ENCODE measurements around the gene OR4D9. TPM values are rescaled to one million over a fixed set of nuclear protein-coding genes. Genes with fewer than 3 reads are reported as not detected.

Gene OR4D9
- total RNA-seq (ENCODE audit: unreplicated experiment), result not detected
- long read RNA-seq, result 0 reads

- DNase-seq (ENCODE audit: low spot score), result peak; percentile 3
- Mint-ChIP-seq H3K27ac (ENCODE audit: unreplicated experiment) (peak within 1 kb of the TSS; percentile 72), H3K9me3 (ENCODE audit: unreplicated experiment) (no peaks in the 10 kb centered on the region), H3K4me3 (ENCODE audit: unreplicated experiment) (no peak within 1 kb of the TSS), H3K27me3 (ENCODE audit: unreplicated experiment) (no peaks in the 10 kb centered on the region), H3K4me1 (ENCODE audit: unreplicated experiment) (peaks cover 30% of the 10 kb centered on the region), H3K36me3 (ENCODE audit: low read depth, unreplicated experiment) (no peaks in the 10 kb centered on the region)
- TF ChIP-seq CTCF (IDR thresholded peaks at IDR 0.05; ENCODE audit: unreplicated experiment), result no peak
Measured at GRCh38 chr11:59510941-59511589, at the start of gene OR4D9. TSS of gene OR4D9 (plus strand) at chr11:59511539. CDS start at chr11:59514913, 3,374 bp downstream.

DNA sequence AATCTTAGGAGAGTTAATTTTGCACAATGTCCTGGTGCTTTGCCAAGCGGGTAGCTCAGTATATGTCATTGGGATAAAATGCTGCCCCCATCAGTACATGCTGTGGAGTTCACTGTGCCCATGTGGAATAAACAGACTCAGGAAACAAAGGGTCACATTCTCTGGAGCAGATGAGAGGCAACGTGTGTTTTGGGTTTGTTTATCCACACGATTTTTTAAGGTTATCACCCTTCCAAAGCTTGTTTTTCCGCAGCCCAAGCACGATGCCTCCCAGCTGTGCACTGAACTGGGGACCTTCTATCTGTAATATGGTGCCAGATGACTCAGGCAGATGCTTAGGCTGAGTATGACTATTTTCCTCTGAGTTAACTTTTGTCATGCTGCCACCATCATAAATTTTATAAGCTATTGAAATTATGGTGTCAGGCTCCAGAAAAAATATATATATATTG lies 48.1 kb upstream of the OR4D9 start:
- H3K27ac Mint-ChIP-seq (ENCODE audit: unreplicated experiment), result no peak overlapping the region
- no peaks in the 10 kb centered on the region for H3K36me3 Mint-ChIP-seq (ENCODE audit: low read depth, unreplicated experiment)
- no peaks in the 10 kb centered on the region for H3K4me1 Mint-ChIP-seq (ENCODE audit: unreplicated experiment)

DNA sequence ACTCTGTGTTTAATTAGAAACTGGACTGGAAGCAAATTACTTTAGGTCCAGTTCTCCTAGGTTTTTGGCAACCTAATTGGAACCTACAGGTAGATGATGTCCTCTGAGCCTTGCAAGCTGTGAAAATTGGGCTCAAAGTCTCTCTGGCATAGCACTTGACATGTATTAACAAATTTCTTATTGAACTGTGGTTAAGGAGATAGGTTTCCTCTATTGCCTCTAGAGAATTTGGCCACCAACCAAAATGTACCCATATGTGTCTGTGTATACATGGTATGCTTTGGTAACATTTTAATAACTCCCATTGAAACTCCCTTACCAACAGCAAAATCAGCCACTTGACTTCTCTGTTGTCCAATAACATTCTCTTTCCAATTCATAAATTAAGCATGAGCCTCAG lies 38.3 kb upstream of the OR4D9 start, which contains the start of gene OR4D10:
OR4D10 (plus strand) TSS at position 301 of the 400 bp plus-strand sequence. CDS start 4,115 bp downstream, outside the sequence.
- Mint-ChIP-seq H3K4me3 (ENCODE audit: unreplicated experiment) (no peak within 1 kb of the TSS), H3K36me3 (ENCODE audit: low read depth, unreplicated experiment) (no peaks in the 10 kb centered on the region), H3K9me3 (ENCODE audit: unreplicated experiment) (no peaks in the 10 kb centered on the region), H3K27ac (ENCODE audit: unreplicated experiment) (no peak within 1 kb of the TSS), H3K27me3 (ENCODE audit: unreplicated experiment) (no peaks in the 10 kb centered on the region), H3K4me1 (ENCODE audit: unreplicated experiment) (peaks cover 4% of the 10 kb centered on the region)
- no peak for DNase-seq (ENCODE audit: low spot score)
- TF ChIP-seq CTCF (IDR thresholded peaks at IDR 0.05; ENCODE audit: unreplicated experiment), result no peak

More for the DNA sequence above, 48.1 kb upstream of the OR4D9 start:
- Mint-ChIP-seq H3K27me3 (ENCODE audit: unreplicated experiment) (no peaks in the 10 kb centered on the region), H3K9me3 (ENCODE audit: unreplicated experiment) (no peaks in the 10 kb centered on the region), H3K4me3 (ENCODE audit: unreplicated experiment) (no peak overlapping the region)
- TF ChIP-seq CTCF (IDR thresholded peaks at IDR 0.05; ENCODE audit: unreplicated experiment), result no peak
- no peak for DNase-seq (ENCODE audit: low spot score)

DNA sequence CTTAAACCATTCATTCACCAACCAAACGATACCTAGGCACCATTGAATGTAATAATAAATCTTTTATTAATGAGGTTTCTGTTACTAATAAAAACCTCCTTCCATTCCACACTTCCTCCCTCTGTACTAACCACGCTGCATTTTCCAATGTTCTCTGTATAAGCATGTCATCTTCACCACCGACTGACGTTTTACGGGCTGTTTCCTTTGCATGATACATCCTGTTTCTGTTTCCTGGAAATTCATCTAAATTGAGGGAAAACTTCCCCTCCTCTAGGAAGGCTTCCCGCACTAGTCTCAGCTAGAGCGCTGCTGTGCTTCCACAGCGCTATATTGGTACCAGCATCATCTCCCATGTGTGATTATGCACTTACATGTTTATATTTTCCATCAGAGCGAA lies 36.2 kb upstream of the OR4D9 start:
- no peaks in the 10 kb centered on the region for H3K36me3 Mint-ChIP-seq (ENCODE audit: low read depth, unreplicated experiment)
- peaks cover 4% of the 10 kb centered on the region for H3K4me1 Mint-ChIP-seq (ENCODE audit: unreplicated experiment)
- peaks cover 1% of the 10 kb centered on the region for H3K27me3 Mint-ChIP-seq (ENCODE audit: unreplicated experiment)
- peak; percentile 4 for DNase-seq (ENCODE audit: low spot score)
- H3K9me3 Mint-ChIP-seq (ENCODE audit: unreplicated experiment), result no peaks in the 10 kb centered on the region
- H3K4me3 Mint-ChIP-seq (ENCODE audit: unreplicated experiment), result no peak overlapping the region
- no peak for TF ChIP-seq CTCF (IDR thresholded peaks at IDR 0.05; ENCODE audit: unreplicated experiment)
- H3K27ac Mint-ChIP-seq (ENCODE audit: unreplicated experiment), result peak overlapping the region; percentile 62

GRCh38 chr11:59479906-59480305 lies 31.4 kb upstream of the OR4D9 start:
- H3K4me1 Mint-ChIP-seq (ENCODE audit: unreplicated experiment), result peaks cover 4% of the 10 kb centered on the region
- H3K9me3 Mint-ChIP-seq (ENCODE audit: unreplicated experiment), result no peaks in the 10 kb centered on the region
- no peak overlapping the region for H3K4me3 Mint-ChIP-seq (ENCODE audit: unreplicated experiment)
- H3K27ac Mint-ChIP-seq (ENCODE audit: unreplicated experiment), result no peak overlapping the region
- no peaks in the 10 kb centered on the region for H3K36me3 Mint-ChIP-seq (ENCODE audit: low read depth, unreplicated experiment)
- TF ChIP-seq CTCF (IDR thresholded peaks at IDR 0.05; ENCODE audit: unreplicated experiment), result no peak
- DNase-seq (ENCODE audit: low spot score), result no peak
- H3K27me3 Mint-ChIP-seq (ENCODE audit: unreplicated experiment), result peaks cover 1% of the 10 kb centered on the region

Measured in endothelial cell (in vitro differentiated cells).